Erythroblast (primary cell): Measurements from ENCODE around the gene NSD2.
"Not testable (repeated sequence)": the region's sequence is repeated elsewhere in the genome, so short reads cannot be mapped to it uniquely, and the experiment has no call there.

Source experiments
- DNase-seq, 2 experiments: peaks; one replicate each; lab custom pipeline; 2025; lab: John Stamatoyannopoulos, UW
- GATA1 ChIP-seq: IDR thresholded peaks from 2 replicates; pipeline ENCODE4 v1.6.1; 2011; ENCODE audit warnings: low read depth, mild to moderate bottlenecking, control low read depth, low read length, moderate library complexity
- POLR2A ChIP-seq: IDR thresholded peaks from 2 replicates; pipeline ENCODE4 v1.6.1; 2011; ENCODE audit warnings: mild to moderate bottlenecking, low read length

The NSD2 gene

GRCh38 chr4:1907848-1908525 lies 36.8 kb downstream of the NSD2 start:
- TF ChIP-seq GATA1 (no peak), POLR2A (no peak)
- DNase-seq = no peak

- not testable (repeated sequence) for DNase-seq
Measured at GRCh38 chr4:1909696-1910095, 38.5 kb downstream of the NSD2 start.

GRCh38 chr4:1910643-1911042 lies 39.5 kb downstream of the NSD2 start:
- TF ChIP-seq GATA1 (no peak), POLR2A (no peak)
- DNase-seq = peak; percentile 35 to 57

- not testable (repeated sequence) for DNase-seq
Measured at GRCh38 chr4:1911316-1911715, 40.1 kb downstream of the NSD2 start.

- no peak for DNase-seq
- no peak for TF ChIP-seq GATA1
- no peak for TF ChIP-seq POLR2A
Measured at GRCh38 chr4:1922821-1923220, 51.6 kb downstream of the NSD2 start.

- no peak for DNase-seq
- TF ChIP-seq POLR2A = no peak
- no peak for TF ChIP-seq GATA1
Measured at GRCh38 chr4:1927675-1928074, 56.5 kb downstream of the NSD2 start.

GRCh38 chr4:1928356-1929239 lies 57.4 kb downstream of the NSD2 start:
- no peak for TF ChIP-seq GATA1
- no peak for TF ChIP-seq POLR2A

GRCh38 chr4:1932736-1933135 lies 61.5 kb downstream of the NSD2 start:
- DNase-seq = no peak
- TF ChIP-seq GATA1 (no peak), POLR2A (no peak)

More at GRCh38 chr4:1928356-1929239, 57.4 kb downstream of the NSD2 start:
- DNase-seq = peak in 1 of 2 experiments; percentile 41

- no peak for DNase-seq
- TF ChIP-seq GATA1 = no peak
- TF ChIP-seq POLR2A = no peak
Measured at GRCh38 chr4:1933700-1934099, 62.5 kb downstream of the NSD2 start.

GRCh38 chr4:1937550-1937949 lies 66.4 kb downstream of the NSD2 start:
- no peak for TF ChIP-seq GATA1
- no peak for TF ChIP-seq POLR2A
- DNase-seq = no peak

GRCh38 chr4:1938027-1938426 lies 66.8 kb downstream of the NSD2 start:
- no peak for TF ChIP-seq POLR2A
- no peak for TF ChIP-seq GATA1
- DNase-seq = no peak

- TF ChIP-seq POLR2A = no peak
- TF ChIP-seq GATA1 = no peak
- no peak for DNase-seq
Measured at GRCh38 chr4:1939664-1940509, 68.7 kb downstream of the NSD2 start.

GRCh38 chr4:1940566-1940965 lies 69.4 kb downstream of the NSD2 start:
- DNase-seq = no peak
- TF ChIP-seq POLR2A = no peak
- no peak for TF ChIP-seq GATA1

- TF ChIP-seq POLR2A = no peak
- TF ChIP-seq GATA1 = no peak
- DNase-seq = no peak
Measured at GRCh38 chr4:1943928-1944327, 72.7 kb downstream of the NSD2 start.
